Mesothelial cell of epicardium (in vitro differentiated cells): ENCODE measurements around the gene CACNA1C. TPM values are rescaled to one million over a fixed set of nuclear protein-coding genes. Genes with fewer than 3 reads are reported as not detected.

Experiments
- DNase-seq, 2 experiments: peaks; one replicate each; pipeline ENCODE4 v3.0.0; 2021; ENCODE audit warnings: low spot score in 2 of 2; ENCODE audit not compliant: unreplicated experiment in 2 of 2
- H3K27ac Mint-ChIP-seq: 2 replicates; pipeline ENCODE4 v1.8.0; 2021; ENCODE audit warnings: mixed read lengths
- H3K27me3 Mint-ChIP-seq: 2 replicates; pipeline ENCODE4 v1.8.0; 2021; ENCODE audit warnings: low read depth, mixed read lengths
- H3K36me3 Mint-ChIP-seq: 2 replicates; pipeline ENCODE4 v1.8.0; 2021; ENCODE audit warnings: mixed read lengths
- H3K4me1 Mint-ChIP-seq: 2 replicates; pipeline ENCODE4 v1.8.0; 2021; ENCODE audit warnings: mixed read lengths
- H3K4me3 Mint-ChIP-seq: 2 replicates; pipeline ENCODE4 v1.8.0; 2021; ENCODE audit warnings: mild to moderate bottlenecking, moderate library complexity, mixed read lengths
- H3K9me3 Mint-ChIP-seq: 2 replicates; pipeline ENCODE4 v1.8.0; 2021; ENCODE audit warnings: mixed read lengths
- CTCF ChIP-seq: fragments of 200-600 bp; sonication (generic); IDR thresholded peaks from one replicate; pipeline ENCODE4 v1.5.0; 2021; ENCODE audit warnings: antibody characterized with exemption; ENCODE audit not compliant: unreplicated experiment
- total RNA-seq: library from RNA; stranded (reverse); gene quantifications from 3 replicates; pipeline ENCODE4 v1.2.1, GENCODE V29; 2021

CACNA1C gene
- total RNA-seq, 1 donor from 2014 or later: 33.6 TPM

GRCh38 chr12:2364631-2365051 is 311.9 kb downstream of the CACNA1C start:
- Mint-ChIP-seq H3K36me3 (peaks cover 2% of the 10 kb centered on the region), H3K27ac (peak overlapping the region; percentile 47), H3K9me3 (peaks cover 8% of the 10 kb centered on the region), H3K4me3 (no peak overlapping the region), H3K4me1 (peaks cover 15% of the 10 kb centered on the region), H3K27me3 (no peaks in the 10 kb centered on the region)
- no peak for TF ChIP-seq CTCF
- no peak for DNase-seq

- Mint-ChIP-seq H3K27me3 (no peaks in the 10 kb centered on the region), H3K36me3 (peaks cover 2% of the 10 kb centered on the region), H3K4me3 (no peak overlapping the region), H3K4me1 (peaks cover 10% of the 10 kb centered on the region), H3K27ac (no peak overlapping the region), H3K9me3 (peaks cover 8% of the 10 kb centered on the region)
- no peak for TF ChIP-seq CTCF
- no peak for DNase-seq
Measured at GRCh38 chr12:2366711-2367110, 313.9 kb downstream of the CACNA1C start.

- no peak for TF ChIP-seq CTCF
- no peak for DNase-seq
- Mint-ChIP-seq H3K4me3 (no peak overlapping the region), H3K9me3 (peaks cover 1% of the 10 kb centered on the region), H3K27me3 (no peaks in the 10 kb centered on the region), H3K4me1 (peaks cover 6% of the 10 kb centered on the region), H3K27ac (no peak overlapping the region), H3K36me3 (no peaks in the 10 kb centered on the region)
Measured at GRCh38 chr12:2372178-2372577, 319.4 kb downstream of the CACNA1C start.

GRCh38 chr12:2372735-2373134 is 319.9 kb downstream of the CACNA1C start:
- H3K36me3 Mint-ChIP-seq: no peaks in the 10 kb centered on the region
- no peak for DNase-seq
- H3K4me1 Mint-ChIP-seq: peaks cover 11% of the 10 kb centered on the region
- no peak overlapping the region for H3K4me3 Mint-ChIP-seq
- no peaks in the 10 kb centered on the region for H3K9me3 Mint-ChIP-seq
- no peak for TF ChIP-seq CTCF
- no peak overlapping the region for H3K27ac Mint-ChIP-seq
- no peaks in the 10 kb centered on the region for H3K27me3 Mint-ChIP-seq

- Mint-ChIP-seq H3K27ac (no peak overlapping the region), H3K4me3 (no peak overlapping the region), H3K27me3 (no peaks in the 10 kb centered on the region), H3K4me1 (peaks cover 12% of the 10 kb centered on the region), H3K9me3 (no peaks in the 10 kb centered on the region), H3K36me3 (no peaks in the 10 kb centered on the region)
- TF ChIP-seq CTCF: no peak
- DNase-seq: no peak
Measured at GRCh38 chr12:2373307-2373706, 320.5 kb downstream of the CACNA1C start.
